Adrenal gland (tissue), 5 donors: ENCODE data around the gene DSG4.

Experiments used
- POLR2A ChIP-seq, 2 donors: fragments of 450-650 bp; IDR thresholded peaks; one replicate each; pipeline ENCODE4 v1.6.1; 2017; ENCODE audit warnings: antibody characterized with exemption in 2 of 2, mild to moderate bottlenecking in 2 of 2, moderate library complexity in 1 of 2
- TF ChIP-seq, protein P1 (sequence below), 6 experiments: fragments of 450-650 bp in 4 of 6; fragments of 200-600 bp in 2 of 6; sonication (generic) in 1 of 6; IDR thresholded peaks; 1 replicate in 5 of 6; 2 replicates in 1 of 6; pipeline versions ENCODE4 v1.5.1 to v1.8.0; 2016 to 2021; ENCODE audit warnings: antibody characterized with exemption in 6 of 6, mild to moderate bottlenecking in 2 of 6, moderate library complexity in 1 of 6
- donor health status: DM: no; HTN: no; CAD: no.

DNA sequence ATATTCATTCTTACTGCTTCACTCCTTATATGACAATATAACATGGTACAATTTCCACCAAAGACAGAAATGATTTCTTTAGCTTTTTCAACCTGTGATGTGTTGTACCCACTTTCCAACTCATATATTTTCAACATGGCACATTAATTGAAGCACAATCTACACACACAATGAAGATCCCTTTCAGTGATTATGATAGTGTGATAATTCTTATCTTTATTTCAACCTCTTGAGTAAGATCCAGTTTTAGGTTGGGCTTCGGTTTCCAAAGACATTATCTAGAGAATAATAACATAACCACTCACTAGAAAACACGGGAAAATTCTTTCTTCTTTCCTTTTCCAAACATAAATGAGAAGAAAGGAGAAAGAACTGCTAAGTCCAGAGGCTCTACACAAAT, 67.6 kb downstream of the DSG4 start:
- TF ChIP-seq, protein P1, sequence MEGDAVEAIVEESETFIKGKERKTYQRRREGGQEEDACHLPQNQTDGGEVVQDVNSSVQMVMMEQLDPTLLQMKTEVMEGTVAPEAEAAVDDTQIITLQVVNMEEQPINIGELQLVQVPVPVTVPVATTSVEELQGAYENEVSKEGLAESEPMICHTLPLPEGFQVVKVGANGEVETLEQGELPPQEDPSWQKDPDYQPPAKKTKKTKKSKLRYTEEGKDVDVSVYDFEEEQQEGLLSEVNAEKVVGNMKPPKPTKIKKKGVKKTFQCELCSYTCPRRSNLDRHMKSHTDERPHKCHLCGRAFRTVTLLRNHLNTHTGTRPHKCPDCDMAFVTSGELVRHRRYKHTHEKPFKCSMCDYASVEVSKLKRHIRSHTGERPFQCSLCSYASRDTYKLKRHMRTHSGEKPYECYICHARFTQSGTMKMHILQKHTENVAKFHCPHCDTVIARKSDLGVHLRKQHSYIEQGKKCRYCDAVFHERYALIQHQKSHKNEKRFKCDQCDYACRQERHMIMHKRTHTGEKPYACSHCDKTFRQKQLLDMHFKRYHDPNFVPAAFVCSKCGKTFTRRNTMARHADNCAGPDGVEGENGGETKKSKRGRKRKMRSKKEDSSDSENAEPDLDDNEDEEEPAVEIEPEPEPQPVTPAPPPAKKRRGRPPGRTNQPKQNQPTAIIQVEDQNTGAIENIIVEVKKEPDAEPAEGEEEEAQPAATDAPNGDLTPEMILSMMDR (IDR thresholded peaks at IDR 0.05): no peak
- TF ChIP-seq POLR2A (IDR thresholded peaks at IDR 0.05): no peak
